Peyer's patch (tissue), 4 donors: ENCODE data around the gene IMP3. TPM values are rescaled to one million over a fixed set of nuclear protein-coding genes. Genes with fewer than 3 reads are reported as not detected.

Experiments used
- DNase-seq, 3 donors: peaks; one replicate each; pipeline ENCODE4 v3.0.0-alpha.2; 2017 to 2019
- H3K27ac ChIP-seq, 4 donors: fragments of 200-600 bp; sonication (generic); one replicate each; pipeline ENCODE4 v1.5.1; 2016 to 2019
- H3K27me3 ChIP-seq, 2 donors: fragments of 200-600 bp; sonication (generic); one replicate each; pipeline ENCODE4 v1.5.1; 2019
- H3K36me3 ChIP-seq, 3 donors: fragments of 200-600 bp; sonication (generic); one replicate each; pipeline ENCODE4 v1.5.1; 2016 to 2019
- H3K4me1 ChIP-seq, 4 donors: fragments of 200-600 bp; sonication (generic); one replicate each; pipeline ENCODE4 v1.5.1; 2016 to 2019
- H3K4me3 ChIP-seq, 4 donors: fragments of 200-600 bp; sonication (generic); 1 replicate in 3 of 4; 2 replicates in 1 of 4; pipeline ENCODE4 v1.5.1; 2016 to 2019; ENCODE audit warnings: mild to moderate bottlenecking in 1 of 4
- H3K9me3 ChIP-seq, 4 donors: fragments of 200-600 bp; sonication (generic); one replicate each; pipeline ENCODE4 v1.5.1; 2016 to 2019; ENCODE audit warnings: mild to moderate bottlenecking in 1 of 4
- POLR2A ChIP-seq, 2 donors: fragments of 450-650 bp; IDR thresholded peaks; one replicate each; pipeline ENCODE4 v1.5.1; 2017; ENCODE audit warnings: antibody characterized with exemption in 2 of 2, mild to moderate bottlenecking in 2 of 2, moderate library complexity in 2 of 2
- total RNA-seq, 4 donors: library from RNA; depleted of rRNA; stranded (reverse); fragments of >200 nt; gene quantifications; one replicate each; pipeline ENCODE4 v1.1.0, GENCODE V29; 2016
- TF ChIP-seq, protein P1 (sequence below), 6 experiments: fragments of 450-650 bp in 4 of 6; fragments of 200-600 bp in 2 of 6; sonication (generic) in 1 of 6; IDR thresholded peaks; one replicate each; pipeline ENCODE4 v1.5.1; 2017 to 2019; ENCODE audit warnings: antibody characterized with exemption in 6 of 6, mild to moderate bottlenecking in 3 of 6, moderate library complexity in 1 of 6

Gene IMP3
- total RNA-seq, 4 donors from 2014 or later, result 96.8 to 133 (median 124) TPM

DNA sequence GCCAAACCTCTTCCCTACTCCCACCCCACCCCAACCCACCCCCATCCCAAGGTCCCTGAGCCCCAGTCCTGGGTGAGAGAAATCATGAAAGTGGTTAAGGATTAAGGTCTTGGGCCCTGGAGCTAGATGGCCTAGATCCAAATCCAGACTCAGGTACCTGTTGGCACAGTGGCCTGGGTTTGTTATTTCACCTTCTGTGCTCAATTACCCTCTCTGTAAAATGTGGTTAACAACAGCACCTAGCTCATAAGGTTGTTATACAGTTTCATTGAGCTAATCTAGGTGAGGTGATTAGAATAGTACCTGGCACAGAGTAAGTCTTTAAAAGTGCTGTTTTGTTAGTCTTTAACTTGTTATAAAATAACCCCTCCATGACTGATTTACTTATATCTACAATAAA is 8.1 kb downstream of the IMP3 start:
- DNase-seq, result no peak
- Histone ChIP-seq H3K4me3 (no peak overlapping the region), H3K36me3 (no peaks in the 10 kb centered on the region), H3K4me1 (peaks cover 0 to 8% (median 0%) of the 10 kb centered on the region in 4 donors), H3K27me3 (no peaks in the 10 kb centered on the region), H3K9me3 (no peaks in the 10 kb centered on the region), H3K27ac (no peak overlapping the region)
- no peak for TF ChIP-seq POLR2A (IDR thresholded peaks at IDR 0.05)
- TF ChIP-seq, protein P1, sequence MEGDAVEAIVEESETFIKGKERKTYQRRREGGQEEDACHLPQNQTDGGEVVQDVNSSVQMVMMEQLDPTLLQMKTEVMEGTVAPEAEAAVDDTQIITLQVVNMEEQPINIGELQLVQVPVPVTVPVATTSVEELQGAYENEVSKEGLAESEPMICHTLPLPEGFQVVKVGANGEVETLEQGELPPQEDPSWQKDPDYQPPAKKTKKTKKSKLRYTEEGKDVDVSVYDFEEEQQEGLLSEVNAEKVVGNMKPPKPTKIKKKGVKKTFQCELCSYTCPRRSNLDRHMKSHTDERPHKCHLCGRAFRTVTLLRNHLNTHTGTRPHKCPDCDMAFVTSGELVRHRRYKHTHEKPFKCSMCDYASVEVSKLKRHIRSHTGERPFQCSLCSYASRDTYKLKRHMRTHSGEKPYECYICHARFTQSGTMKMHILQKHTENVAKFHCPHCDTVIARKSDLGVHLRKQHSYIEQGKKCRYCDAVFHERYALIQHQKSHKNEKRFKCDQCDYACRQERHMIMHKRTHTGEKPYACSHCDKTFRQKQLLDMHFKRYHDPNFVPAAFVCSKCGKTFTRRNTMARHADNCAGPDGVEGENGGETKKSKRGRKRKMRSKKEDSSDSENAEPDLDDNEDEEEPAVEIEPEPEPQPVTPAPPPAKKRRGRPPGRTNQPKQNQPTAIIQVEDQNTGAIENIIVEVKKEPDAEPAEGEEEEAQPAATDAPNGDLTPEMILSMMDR (IDR thresholded peaks at IDR 0.05), result no peak

DNA sequence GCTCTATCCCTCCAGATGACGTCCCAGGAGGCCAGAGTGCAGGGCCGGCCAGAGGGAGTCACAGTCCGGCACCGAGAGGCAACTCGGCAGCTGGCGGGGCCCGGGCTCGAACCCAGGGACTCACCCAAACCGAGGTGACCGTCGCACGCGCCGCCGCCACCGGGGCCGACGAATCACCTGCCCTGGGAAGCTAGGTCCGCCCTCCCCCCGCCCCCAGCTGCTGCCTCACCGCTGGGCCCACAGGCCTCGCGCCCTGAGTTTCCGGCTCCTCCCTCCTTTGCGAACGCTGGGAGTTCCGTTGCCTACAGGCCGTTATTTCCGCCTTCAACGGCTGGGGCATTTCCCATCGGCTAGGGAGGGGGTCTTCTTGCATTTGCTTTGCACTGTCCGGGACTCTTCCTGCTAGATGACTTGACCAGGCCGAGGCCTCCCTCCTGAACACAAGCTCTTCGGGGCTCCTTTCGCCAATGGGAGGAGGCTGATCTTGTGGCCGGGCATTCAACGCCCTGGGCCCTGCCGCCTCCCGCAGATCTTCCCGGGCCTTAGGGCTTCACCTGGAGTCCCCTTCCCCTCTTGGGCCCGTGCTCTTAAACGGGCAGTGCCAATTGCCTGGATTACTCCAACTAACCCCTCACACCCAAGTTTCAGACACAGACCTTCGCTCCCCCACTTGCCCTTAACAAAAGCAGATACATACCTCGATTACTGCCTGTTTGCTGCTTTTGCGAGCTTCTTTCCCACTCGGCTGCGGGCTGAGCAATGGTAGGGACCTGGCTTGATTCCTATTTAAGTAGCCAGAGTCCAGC is 14.3 kb downstream of the IMP3 start, which contains the start of gene SNUPN:
Gene SNUPN (minus strand): TSS at position 184 of the 806 bp plus-strand sequence. CDS start 4,674 bp downstream, outside the sequence.
- Histone ChIP-seq H3K36me3 (no peaks in the 10 kb centered on the region), H3K9me3 (no peaks in the 10 kb centered on the region), H3K27ac (peak within 1 kb of the TSS; percentile 91 to 97 (median 93)), H3K4me3 (peak within 1 kb of the TSS; percentile 88 to 93 (median 92)), H3K27me3 (no peaks in the 10 kb centered on the region), H3K4me1 (peaks cover 0 to 19% (median 0%) of the 10 kb centered on the region in 4 donors)
- peak; percentile 94 to 98 (median 97) for DNase-seq
- TF ChIP-seq POLR2A (IDR thresholded peaks at IDR 0.05), result peak; percentile 16 to 28
- TF ChIP-seq, protein P1 (IDR thresholded peaks at IDR 0.05), result peak in 1 of 6 experiments; percentile 13

DNA sequence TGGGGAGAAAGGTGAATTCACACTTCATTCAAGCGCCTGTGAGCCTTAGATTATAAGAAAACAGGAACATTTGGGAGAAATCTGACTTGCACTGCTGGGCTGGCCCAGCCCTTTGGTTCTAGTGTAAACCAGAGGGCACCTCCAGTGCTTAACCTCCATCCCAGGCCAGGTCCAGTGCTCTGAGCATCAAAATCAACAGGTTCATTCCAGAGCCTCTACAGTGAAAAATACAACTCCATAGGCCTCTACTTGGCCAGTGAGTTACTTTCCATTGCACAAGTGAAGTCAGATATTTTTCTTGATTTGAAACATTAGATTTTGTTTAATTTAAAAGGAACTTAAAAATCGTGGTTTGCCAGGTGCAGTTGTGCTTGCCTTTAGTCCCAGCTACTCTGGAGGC is 17.5 kb downstream of the IMP3 start:
- H3K27me3 ChIP-seq, result no peaks in the 10 kb centered on the region
- H3K27ac ChIP-seq, result no peak overlapping the region
- H3K4me3 ChIP-seq, result no peak overlapping the region
- H3K4me1 ChIP-seq, result peaks cover 0 to 25% (median 0%) of the 10 kb centered on the region in 4 donors
- no peak for DNase-seq
- no peaks in the 10 kb centered on the region for H3K9me3 ChIP-seq
- TF ChIP-seq POLR2A (IDR thresholded peaks at IDR 0.05), result no peak
- TF ChIP-seq, protein P1 (IDR thresholded peaks at IDR 0.05), result no peak
- H3K36me3 ChIP-seq, result peaks cover 0 to 20% (median 0%) of the 10 kb centered on the region in 3 donors

DNA sequence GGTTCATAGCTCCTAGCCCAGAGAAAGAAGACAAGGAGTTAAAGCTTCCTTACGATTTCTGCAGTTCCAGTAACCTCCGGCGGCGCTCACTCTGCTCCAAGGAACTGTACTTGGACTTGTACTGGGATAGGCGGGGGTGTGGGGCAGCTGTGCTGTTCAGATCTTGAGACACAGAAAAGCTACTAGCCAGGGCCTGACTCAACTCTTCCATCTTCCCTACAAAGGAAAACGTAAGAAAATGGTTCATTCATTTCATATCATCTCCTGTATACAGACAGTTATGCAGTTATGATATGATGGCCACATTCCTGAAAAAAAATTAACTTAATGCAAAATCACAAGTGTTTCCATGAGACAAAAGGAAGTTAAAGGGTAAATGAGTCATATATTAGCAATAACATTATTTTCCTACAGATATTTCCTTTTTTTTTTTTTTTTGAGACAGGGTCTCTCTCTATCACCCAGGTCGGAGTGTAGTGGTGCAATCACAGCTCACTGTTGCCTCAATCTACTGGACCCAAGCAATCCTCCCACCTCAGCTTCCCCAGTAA is 19.1 kb downstream of the IMP3 start:
- peak overlapping the region in 3 of 4 donors; percentile 9 to 44 (median 37) for H3K27ac ChIP-seq
- no peak overlapping the region for H3K4me3 ChIP-seq
- H3K4me1 ChIP-seq, result peaks cover 0 to 20% (median 0%) of the 10 kb centered on the region in 4 donors
- peak in 1 of 3 donors; percentile 72 for DNase-seq
- no peak for TF ChIP-seq POLR2A (IDR thresholded peaks at IDR 0.05)
- TF ChIP-seq, protein P1 (IDR thresholded peaks at IDR 0.05), result peak in 2 of 6 experiments; percentile 22 to 26
- H3K36me3 ChIP-seq, result peaks cover 0 to 36% (median 0%) of the 10 kb centered on the region in 3 donors
- no peaks in the 10 kb centered on the region for H3K9me3 ChIP-seq
- H3K27me3 ChIP-seq, result no peaks in the 10 kb centered on the region

DNA sequence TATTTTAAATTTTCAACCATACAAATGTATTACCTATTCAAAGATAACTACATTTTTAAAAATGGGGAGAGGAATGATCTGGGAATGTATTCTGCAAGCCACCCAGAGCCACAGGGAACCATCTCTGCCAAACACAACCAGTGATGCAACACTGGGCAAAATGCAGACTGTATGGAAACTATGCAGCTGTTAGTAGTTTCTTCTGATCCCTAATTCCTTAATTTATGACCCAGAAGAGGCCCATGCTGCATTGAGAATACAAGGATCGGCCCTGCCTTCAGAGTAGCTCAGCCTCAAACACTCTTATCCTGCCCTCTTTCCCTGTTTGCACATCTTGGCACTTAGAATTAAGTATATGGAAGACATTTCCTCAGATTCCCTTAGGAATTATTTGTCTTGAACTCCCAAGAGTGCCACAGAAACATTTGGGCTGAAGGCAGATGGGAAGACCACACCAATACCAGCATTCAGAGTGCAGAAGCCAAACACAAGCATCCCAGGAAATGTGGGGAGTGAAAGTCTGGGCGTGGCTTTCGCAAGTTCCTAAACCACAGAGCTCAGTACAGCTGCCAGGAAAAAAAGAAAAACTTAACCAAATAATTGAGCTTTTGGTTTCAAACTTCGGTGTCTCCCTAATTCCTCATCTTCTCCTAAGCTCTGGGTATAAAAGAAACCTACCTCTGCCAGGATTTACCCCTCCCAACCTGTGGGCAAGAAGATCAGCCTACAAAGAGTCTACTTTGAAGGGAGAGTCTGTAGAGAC is 19.8 kb downstream of the IMP3 start:
- TF ChIP-seq, protein P1 (IDR thresholded peaks at IDR 0.05), result no peak
- no peak for TF ChIP-seq POLR2A (IDR thresholded peaks at IDR 0.05)
- H3K27ac ChIP-seq, result peak overlapping the region in 3 of 4 donors; percentile 9 to 44 (median 37)
- DNase-seq, result no peak
- H3K27me3 ChIP-seq, result no peaks in the 10 kb centered on the region
- H3K9me3 ChIP-seq, result no peaks in the 10 kb centered on the region
- peaks cover 0 to 41% (median 0%) of the 10 kb centered on the region in 3 donors for H3K36me3 ChIP-seq
- H3K4me1 ChIP-seq, result peaks cover 0 to 20% (median 0%) of the 10 kb centered on the region in 4 donors
- no peak overlapping the region for H3K4me3 ChIP-seq
